AG20443 (cell line): ENCODE data around the gene OTUB1.
"Not testable (repeated sequence)": the region's sequence is repeated elsewhere in the genome, so short reads cannot be mapped to it uniquely, and the experiment has no call there.

Experiments
- DNase-seq: peaks from one replicate; pipeline ENCODE4 v3.0.0; 2012; ENCODE audit warnings: low spot score, mixed read lengths

OTUB1 gene

DNA sequence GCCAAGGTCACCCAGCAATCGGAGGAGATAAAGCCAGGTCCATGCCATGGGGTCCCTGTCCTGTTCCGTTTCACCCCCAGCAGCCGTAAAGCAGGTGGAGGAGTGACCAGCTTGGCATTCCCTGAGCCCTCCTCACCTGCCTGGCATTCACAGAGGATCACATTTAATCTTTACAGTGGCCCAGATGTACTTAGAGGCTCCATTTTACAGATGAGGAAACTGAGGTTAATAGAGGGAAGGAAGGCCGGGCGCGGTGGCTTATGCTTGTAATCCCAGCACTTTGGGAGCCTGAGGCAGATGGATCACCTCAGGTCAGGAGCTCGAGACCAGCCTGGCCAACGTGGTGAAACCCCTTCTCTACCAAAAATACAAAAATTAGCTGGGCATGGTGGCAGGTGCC, 61.1 kb downstream of the OTUB1 start:
- DNase-seq, result not testable (repeated sequence)
